ENCODE results near the gene CGGBP1.
"Not testable (repeated sequence)": the region's sequence is repeated elsewhere in the genome, so short reads cannot be mapped to it uniquely, and the experiment has no call there.

CGGBP1 gene

DNA sequence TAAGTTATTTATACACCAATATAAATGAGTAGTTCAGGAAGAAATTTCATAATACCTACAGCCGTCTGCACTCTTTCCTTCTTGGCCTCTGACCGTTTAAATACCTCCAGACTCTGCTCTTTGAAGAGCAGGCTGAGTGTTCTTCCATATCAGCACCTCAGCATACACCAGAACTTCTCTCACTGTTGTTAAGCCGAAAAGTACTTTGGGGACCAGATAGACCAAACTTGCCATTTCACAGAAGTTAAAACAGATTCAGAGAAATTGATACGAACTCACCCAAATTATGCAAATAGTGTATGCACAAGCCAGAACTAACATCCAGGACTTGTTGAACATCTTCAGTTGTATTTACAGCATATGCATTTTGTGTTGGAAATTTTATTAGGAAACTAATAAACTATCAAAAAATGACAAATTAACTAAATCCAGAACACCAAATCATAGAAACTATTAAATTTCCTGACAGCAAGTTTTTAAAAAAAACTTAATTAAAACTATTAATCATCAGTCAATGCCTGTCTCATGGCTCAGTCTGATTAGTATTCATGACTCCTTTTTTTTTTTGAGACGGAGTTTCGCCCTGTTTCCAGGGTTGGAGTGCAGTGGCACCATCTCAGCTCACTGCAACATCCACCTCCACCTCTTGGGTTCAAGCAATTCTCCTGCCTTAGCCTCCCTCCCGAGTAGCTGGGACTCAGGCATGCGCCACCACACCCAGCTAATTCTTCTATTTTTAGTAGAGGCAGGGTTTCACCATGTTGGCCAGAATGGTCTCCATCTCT lies 24.1 kb downstream of the CGGBP1 start:
- DNase-seq (ENCODE audit: low read depth): no peak

DNA sequence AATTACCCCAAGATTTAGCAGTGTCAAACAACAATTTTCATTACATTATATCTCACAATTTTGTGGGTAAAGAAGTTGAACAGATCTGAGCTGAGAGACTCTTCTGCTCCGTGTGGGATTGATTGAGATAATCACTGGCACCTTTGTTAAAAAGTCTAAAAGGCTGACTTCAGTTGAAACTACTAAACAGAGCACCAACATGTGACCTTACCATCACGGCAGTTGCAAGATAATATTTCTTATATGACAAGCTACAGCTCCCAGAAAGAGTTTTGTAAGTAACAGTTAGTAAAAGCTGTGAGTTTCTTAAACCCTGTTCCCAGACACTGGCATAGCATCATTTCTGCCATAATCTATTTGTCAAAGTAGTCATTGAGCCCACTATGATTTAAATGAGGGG lies 25.0 kb downstream of the CGGBP1 start:
- no peak for DNase-seq (ENCODE audit: low read depth)

DNA sequence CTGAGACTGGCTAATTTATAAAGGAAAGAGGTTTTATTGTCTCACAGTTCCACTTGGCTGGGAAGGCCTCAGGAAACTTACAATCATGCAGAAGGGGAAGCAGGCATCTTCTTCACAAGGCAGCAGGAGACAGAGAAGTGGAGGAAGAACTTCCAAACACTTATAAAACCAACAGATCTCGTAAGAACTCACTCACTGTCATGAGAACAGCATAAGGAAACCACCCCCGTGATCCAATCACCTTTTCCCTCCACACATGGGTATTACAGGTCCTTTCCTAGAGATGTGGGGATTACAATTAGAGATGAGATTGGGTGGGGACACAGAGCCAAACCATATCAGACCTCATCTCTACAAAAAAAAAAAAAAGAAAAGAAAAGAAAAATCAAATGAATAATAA lies 25.7 kb downstream of the CGGBP1 start:
- no peak for DNase-seq (ENCODE audit: low read depth)

DNA sequence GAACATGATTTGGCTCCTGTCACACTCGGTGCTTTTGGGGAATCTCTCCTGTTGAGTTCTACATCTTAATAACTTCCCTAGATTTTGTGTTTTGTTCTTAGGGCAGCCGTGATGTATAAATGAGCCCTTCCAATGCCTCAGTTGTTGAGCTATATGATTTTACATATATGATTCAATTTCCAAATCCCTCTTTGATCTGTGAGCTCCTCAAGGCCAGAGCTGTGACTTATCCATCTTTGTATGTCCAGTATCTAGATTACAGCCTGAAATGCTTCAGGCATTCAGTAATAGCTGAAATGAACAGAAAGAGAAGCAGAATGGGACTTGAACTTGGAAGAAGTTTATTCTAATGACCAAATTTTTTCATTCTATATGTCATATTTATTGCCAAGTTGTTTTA lies 26.6 kb downstream of the CGGBP1 start:
- no peak for DNase-seq (ENCODE audit: low read depth)

DNA sequence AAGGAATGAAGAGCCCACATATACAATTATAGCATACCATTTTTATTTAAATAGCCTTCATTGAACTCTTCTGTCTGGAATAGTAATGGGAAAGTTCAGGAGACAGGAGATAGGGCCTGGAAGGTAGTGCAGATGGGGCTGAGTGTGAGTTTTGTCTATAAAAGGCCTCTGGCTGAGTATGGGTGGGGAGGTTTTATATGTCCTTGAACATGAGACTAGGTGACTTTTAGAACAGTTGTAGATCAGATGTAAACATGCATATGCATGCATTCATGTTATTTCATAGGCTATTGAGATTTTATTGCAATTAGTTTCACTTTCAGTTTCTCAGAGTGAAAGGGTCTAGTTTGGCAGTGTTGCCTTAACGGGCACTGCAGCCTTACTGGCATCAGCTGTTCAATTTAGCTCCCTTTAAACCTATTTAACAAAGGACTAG lies 27.1 kb downstream of the CGGBP1 start:
- no peak for DNase-seq (ENCODE audit: low read depth)

DNA sequence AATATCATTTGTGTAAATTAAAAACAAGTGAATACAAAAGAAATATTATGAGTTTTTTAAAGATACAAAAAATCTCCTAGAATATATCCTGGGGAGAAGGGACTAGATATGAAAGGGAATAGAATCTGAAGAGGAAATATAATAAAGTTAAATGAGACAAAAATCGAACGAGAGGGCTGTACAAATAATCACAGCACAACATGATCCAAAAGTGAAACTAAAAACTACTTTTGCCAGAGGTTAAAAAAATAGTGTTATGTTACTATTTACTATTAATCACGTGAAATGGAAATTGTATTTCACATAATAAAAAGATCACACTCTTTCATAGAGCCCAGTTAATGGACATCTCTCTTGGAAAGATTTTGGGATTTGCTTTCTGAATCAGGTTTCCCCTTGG lies 28.6 kb downstream of the CGGBP1 start:
- no peak for DNase-seq (ENCODE audit: low read depth)

DNA sequence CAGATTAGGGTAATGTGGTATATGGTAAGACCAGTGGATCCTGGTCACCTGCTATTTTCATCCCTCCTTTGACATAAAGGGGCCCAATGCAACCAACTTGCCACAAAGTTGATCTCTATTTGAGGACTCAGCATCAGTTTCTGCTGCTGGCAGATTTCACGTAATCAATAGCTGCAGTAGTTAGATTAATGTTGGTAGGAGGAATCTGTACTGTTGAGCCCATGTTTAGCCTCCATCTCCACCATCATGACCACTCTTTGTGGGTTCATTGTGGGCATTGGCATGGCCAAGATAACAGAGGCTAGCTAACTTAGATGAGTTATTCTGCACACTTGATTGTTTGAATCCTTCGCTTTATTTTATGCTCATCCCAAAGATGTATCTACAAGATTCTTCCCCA lies 29.9 kb downstream of the CGGBP1 start:
- DNase-seq (ENCODE audit: low read depth): no peak

DNA sequence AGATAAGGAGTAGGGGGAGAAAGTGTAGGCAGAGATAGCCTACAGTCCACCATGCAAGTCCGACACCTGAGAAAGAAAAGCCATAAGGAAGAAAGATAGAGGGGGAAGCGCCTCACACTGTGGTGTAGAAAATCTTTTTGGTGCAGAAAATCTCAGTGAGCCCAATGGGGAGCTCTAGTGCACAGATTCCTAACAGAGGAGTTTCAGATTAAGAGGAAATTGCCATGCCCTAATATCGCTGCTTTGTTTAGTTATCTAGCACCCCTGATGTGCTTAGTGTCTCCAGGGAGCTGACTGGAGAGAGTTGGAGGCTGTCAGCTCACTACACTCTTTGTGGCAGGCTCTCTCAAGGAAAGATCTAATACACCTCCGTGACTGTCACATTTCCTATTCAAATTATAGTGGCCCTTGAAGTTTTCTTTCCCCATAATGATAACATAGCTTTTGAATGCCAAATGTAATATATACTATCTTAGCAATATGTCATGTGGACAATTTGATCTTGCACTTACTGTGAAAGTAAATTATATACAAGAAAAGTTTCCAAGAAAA lies 33.7 kb downstream of the CGGBP1 start:
- DNase-seq (ENCODE audit: low read depth): no peak

DNA sequence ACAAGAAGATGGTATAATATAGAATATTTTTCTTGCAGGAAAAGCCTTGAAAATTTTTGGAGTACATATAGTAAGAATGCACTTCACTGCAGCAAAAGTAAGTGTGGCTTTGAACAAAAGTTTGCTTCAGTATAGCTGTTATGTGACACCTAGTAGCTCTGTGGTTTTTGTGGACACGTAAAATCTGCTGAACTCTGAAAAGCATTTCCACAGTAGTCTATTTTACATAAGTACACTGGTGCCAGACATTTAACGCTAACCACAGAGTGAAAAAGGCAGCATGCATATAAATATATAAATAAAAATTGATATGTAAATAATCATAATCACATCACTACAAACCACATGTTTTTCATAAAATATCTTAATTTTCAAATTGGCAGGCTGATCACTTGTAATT lies 39.8 kb downstream of the CGGBP1 start:
- DNase-seq (ENCODE audit: low read depth): no peak

DNA sequence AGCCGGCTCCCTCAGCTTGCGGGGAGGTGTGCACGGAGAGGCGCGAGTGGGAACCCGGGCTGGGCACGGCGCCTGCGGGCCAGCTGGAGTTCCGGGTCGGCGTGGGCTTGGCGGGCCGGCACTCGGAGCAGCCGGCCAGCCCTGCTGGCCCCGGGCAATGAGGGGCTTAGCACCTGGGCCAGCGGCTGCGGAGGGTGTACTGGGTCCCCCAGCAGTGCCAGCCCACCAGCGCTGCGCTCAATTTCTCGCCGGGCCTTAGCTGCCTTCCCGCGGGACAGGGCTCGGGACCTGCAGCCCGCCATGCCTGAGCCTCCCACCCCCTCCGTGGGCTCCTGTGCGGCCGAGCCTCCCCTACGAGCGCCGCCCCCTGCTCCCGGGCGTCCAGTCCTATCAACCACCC lies 43.1 kb downstream of the CGGBP1 start:
- not testable (repeated sequence) for DNase-seq (ENCODE audit: low read depth)

DNA sequence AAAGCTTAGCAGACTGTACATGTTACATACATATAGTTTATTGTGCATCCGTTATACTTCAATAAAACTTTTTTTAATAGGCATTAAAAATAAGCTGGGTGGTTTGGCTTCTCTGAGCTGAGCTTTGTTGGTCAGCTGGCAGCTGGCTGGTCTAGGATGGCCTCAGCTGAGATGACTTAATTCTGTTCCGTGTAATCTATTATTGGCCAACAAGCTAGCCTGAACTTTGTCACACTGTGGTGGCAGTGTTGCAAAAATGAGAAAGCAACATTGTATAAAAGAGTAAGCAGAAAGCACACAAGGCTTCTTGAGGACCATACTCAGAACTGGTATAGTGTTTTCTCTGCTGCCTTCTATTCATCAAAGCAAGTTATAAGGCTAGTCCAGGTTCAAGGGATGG lies 45.2 kb downstream of the CGGBP1 start:
- no peak for DNase-seq (ENCODE audit: low read depth)

DNA sequence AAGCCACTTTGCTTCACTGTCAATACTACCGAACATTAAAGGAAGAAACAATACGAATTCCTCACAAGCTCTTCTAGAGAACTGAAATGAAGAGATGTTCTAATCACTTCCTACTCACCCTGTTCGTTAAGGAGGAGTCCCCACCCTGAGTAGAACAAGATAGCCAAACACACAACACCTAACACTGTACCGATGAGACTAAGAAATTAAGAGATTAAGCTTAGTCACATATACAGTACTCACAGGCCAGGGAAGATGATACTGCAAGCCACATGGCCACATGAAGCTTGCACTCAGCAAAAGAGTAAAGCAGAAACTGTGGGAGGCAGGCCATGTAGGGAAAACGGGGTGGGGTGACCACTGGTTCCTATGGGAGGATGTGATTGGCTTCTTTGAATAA lies 48.0 kb downstream of the CGGBP1 start:
- DNase-seq (ENCODE audit: low read depth): no peak

DNA sequence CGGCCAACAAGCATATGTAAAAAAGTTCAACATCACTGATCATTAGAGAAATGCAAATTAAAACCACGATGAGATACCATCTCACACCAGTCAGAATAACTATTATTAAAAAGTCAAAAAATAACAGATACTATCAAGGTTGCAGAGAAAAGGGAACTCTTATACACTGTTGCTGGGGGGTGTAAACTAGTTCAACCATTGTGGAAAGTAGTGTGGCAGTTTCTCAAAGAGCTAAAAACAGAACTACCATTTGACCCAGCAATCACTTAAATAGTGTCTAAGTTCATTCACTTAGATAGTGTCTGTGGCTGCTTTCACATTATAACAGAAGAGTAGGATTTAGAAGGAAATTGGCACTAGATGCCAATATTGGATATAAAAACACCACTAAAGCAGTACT lies 49.7 kb downstream of the CGGBP1 start:
- no peak for DNase-seq (ENCODE audit: low read depth)

DNA sequence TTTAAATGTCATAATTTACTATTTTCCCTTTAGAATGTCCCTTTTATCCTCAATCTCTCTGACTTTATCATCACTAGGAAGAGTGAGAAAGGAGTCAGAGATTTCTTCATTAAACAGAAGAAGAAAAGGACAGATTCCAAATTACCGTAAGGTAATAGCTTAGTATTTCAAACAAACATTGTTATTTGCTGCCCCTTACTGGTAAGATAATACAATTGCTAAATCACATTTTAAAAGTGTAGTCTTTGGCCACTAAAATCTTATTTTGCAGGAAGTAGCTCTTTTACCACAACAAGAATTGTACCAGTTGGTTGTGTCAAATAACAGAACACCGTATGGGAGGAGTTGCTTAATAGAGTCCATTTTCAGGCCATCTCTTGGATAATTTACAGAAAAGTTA lies 53.7 kb downstream of the CGGBP1 start:
- DNase-seq (ENCODE audit: low read depth): no peak

DNA sequence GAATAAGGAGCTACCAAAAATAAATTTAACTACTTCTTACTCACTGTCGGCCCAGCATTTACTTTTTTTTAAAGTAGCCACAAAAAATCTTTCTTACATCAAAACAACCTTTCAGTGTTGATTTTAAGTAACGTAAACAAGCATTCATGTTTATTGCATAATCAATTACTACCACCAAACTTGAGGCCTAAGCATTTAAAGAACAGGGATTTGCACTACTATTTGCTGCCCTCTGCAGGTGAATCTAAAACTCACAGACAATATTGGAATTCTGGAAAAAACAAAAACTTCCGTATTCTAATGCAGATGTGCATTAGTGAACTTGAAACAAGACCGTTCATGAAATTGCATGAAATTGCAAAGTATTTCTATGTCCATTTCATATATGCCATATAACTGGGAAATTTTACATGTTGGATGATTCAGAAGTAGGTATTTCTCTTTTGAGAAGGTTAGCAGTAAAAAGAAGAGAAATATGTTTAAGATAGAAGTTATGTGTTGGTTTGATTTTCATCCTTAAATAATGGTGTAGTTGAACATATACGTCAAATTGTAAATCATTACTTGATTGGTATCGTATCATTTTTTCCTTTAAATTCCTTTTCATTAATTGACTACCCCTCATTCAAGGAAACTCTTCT lies 55.6 kb downstream of the CGGBP1 start:
- DNase-seq (ENCODE audit: low read depth): no peak

DNA sequence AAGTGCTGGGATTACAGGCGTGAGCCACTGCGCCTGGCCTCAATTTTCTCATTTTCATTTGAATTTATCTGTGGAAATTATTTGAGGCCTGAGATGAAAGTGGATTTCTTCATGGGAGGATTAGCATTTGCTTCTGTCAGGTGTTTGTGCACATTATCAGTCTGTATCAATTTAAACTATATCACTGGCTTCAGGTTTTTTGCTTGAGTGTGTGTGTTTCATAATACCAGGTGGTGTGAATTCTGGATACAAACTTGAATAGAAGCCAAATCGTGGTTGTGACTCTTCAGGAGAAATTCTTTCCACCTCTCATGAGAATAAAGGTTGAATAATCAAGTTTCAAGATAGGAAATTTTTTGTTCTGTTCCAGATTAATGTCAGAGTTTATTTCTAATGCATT lies 56.4 kb downstream of the CGGBP1 start:
- no peak for DNase-seq (ENCODE audit: low read depth)
